ENCODE results near the gene VEZF1.
A peak's percentile ranks its signal among the peaks of the same experiment; 100 is the strongest.
"Not testable (repeated sequence)": the region's sequence is repeated elsewhere in the genome, so short reads cannot be mapped to it uniquely, and the experiment has no call there.

VEZF1 gene

GRCh38 chr17:57976594-57976993 lies 11.5 kb downstream of the VEZF1 start:
- no peak for DNase-seq (ENCODE audit: insufficient read length, low spot score)
- no peak for FAIRE-seq

GRCh38 chr17:57975044-57975443 lies 13.0 kb downstream of the VEZF1 start:
- DNase-seq (ENCODE audit: insufficient read length, low spot score) (no peak), FAIRE-seq (no peak)

DNA sequence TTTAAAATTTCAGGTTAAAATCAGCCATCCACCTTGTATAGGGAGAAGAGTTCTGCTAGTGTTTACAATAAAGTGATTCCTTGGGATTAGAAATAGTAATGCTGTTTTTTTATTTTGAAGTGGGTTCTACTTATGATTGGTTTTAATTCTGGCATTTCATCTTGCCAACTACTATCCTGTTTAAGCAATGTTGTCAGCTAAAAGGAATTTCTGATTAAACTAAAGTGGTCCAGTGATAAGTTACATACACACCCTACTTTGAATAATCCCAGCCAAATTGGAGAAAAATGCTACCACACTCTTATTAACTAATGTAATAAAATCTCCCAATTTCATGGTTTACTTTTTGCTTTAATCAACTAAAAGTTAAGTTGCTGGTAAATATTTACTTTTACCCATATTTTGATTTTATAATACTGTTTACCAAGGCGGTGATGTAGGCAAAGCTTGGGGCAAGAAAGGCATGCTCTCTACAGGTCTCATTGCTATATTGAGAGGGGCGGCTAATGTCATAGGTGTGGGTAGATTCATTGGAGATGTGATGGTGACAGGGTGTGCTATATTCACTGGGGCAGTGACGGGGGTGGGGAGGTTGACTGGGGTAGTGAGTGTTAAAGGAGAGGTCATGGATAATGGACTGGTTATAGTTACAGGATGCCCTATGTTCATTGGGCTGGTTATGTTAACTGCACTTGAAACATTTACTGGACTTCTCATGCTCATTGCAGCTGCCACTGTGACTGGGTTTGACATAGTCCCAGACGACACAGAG lies 13.8 kb downstream of the VEZF1 start:
- not testable (repeated sequence) for DNase-seq (ENCODE audit: insufficient read length, low spot score)
- peak; percentile 13 for FAIRE-seq

DNA sequence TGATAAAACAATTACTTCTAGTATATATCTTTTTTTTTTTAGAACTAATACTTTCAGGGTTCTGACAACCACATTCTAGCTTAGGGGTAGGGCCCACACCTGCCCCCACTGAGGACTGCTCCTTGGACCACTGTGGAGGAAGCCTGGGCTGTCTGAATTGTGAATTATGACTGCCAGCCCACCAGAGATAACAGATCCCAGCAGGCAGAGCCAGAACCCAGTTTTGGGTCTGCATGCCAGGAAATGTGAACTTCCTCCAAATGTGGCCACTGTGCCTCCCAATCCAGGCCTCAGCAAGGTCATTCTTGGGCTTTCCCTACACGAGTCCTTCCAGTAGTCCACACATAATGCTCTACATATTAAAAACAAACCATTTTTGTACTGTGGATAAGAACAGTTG lies 15.9 kb downstream of the VEZF1 start:
- DNase-seq (ENCODE audit: insufficient read length, low spot score) = no peak
- FAIRE-seq = no peak

GRCh38 chr17:57971572-57971971 lies 16.5 kb downstream of the VEZF1 start:
- peak; percentile 51 for FAIRE-seq
- DNase-seq (ENCODE audit: insufficient read length, low spot score) = no peak

- no peak for FAIRE-seq
Observed at GRCh38 chr17:57970710-57971109, 17.3 kb downstream of the VEZF1 start.

GRCh38 chr17:57968456-57968855 lies 19.6 kb downstream of the VEZF1 start:
- DNase-seq (ENCODE audit: insufficient read length, low spot score) (no peak), FAIRE-seq (no peak)

More at GRCh38 chr17:57970710-57971109, 17.3 kb downstream of the VEZF1 start:
- DNase-seq (ENCODE audit: insufficient read length, low spot score) = no peak

DNA sequence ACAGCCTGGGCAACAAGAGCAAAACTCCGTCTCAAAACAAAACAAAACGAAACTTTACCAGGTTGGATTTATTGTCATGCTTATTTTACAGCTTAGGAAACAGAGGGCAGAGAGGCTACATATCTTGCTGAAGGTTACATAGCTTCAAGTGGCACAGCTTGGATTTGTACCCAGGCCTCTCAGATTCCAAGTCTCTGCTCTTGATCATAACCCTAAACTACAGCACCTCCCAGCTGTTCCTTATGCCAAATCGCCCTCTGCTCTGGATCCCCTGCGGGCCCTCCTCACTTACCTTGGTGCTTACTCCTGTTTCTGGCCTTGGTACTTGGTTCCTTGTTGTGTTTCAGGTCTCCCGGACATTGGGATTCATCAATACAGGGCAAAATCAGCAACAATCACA lies 21.2 kb downstream of the VEZF1 start:
- DNase-seq (ENCODE audit: insufficient read length, low spot score) = no peak
- no peak for FAIRE-seq

GRCh38 chr17:57966246-57966645 lies 21.8 kb downstream of the VEZF1 start:
- FAIRE-seq = no peak
- no peak for DNase-seq (ENCODE audit: insufficient read length, low spot score)

DNA sequence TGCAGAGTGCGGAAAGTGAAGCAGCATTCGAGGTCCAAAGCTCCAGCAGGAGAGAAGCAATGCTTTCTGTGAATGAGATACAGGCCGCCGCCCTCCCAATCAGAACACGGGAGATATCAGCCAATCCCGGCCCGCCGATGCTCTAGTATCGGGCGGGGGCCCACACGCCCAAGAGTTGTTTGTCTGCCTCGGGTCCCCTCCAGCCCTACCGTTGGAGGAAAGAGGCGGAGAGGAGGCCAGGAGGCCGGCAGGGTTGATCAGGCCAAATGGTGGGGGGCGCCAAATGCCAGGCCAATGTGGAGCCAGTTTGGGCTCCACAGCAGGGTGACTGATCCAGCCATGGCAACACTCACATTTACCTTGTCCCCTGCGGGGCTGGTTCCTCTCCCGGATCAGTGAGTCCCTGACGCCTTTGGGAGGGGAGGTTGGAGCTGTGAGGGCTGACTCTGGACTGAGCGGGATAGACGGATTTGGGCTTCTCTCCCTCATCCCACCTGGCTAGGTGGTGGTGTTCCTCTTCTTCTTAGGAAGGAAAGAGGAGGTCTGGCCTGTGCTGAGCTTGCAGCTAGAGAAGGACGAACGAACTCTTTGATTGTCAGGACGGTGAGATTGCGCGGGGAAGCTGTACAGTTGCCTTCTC lies 22.4 kb downstream of the VEZF1 start:
- no peak for DNase-seq (ENCODE audit: insufficient read length, low spot score)
- peak; percentile 31 for FAIRE-seq

DNA sequence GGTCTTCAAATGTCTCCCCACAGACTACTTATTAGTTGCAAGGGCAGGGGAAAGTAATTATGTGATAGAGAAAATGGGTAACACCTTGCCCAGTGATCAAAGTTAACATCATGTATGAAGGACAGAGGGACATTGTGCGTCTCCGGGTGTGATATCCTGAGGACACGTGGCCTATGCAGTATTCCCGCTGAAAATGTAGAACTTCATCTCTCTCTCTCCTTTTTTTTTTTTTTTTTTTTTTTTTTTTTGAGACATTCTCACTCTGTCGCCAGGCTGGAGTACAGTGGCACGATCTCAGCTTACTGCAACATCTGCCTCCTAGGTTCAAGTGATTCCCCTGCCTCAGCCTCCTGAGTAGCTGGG lies 24.9 kb downstream of the VEZF1 start:
- FAIRE-seq = no peak
- no peak for DNase-seq (ENCODE audit: insufficient read length, low spot score)

DNA sequence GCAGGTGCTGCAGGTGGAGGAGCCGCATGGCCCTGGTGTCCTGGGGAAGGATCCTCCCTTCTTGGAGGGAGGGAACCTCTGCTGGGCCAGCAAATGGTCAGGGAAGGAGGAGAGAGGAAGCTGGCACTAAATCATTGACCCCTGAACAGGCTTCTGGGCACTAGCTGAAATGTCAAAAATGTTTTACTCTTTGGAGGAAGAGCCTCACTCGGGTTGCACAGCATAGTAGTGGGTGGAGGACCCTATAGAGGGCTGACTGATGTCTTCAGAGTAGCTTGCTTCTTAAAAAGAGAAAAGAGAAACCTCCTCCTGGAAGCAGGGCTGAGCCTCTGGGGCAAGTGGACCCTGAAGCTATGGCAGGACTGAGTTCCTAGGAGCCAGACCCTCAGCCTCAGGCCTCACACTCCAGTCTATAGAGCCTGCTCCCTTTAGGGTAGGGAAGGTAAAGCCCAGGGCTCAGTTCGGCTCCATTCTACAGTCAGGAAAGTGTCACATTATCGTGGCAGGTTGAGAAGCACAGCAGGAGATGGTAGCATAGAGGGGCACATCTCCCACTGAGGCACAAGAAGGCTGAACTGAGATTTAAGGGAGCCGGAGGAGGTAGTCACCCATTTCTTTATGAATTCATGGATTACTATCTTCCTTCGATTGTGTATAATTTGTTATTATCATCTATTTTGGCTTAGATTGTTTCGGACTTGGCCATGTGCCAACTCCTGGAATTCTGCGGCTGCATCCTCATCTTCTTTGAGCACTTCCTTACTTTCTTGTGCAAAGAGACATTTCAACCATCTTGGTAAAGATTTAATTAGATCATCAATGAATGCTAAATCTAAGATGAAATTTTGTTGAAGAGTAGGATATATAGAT lies 25.5 kb downstream of the VEZF1 start:
- no peak for DNase-seq (ENCODE audit: insufficient read length, low spot score)
- no peak for FAIRE-seq

- DNase-seq (ENCODE audit: insufficient read length, low spot score) (no peak), FAIRE-seq (peak; percentile 66)
Observed at GRCh38 chr17:57959929-57960328, 28.1 kb downstream of the VEZF1 start.

- DNase-seq (ENCODE audit: insufficient read length, low spot score); FAIRE-seq: not testable (repeated sequence)
Observed at GRCh38 chr17:57958391-57958790, 29.7 kb downstream of the VEZF1 start.

DNA sequence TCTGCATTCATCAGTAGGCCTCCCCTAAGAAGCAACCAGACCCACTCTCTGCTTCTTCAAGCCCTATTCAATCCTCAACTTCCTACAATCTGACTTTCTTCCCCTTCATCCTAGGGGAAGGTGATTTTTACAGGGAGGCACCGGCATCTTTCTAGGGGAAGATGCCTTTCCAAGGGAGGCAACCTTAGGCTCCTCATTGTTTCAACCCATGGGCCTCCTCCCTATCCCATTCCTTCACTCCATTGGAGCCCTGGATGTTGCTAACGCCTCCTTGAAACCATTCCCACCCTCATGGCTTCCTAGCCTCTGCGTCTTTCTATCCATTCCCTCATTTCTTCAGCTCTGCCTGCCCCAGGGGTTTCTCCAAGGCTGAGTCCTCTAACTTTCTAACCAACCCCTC lies 30.2 kb downstream of the VEZF1 start:
- DNase-seq (ENCODE audit: insufficient read length, low spot score) = no peak
- no peak for FAIRE-seq

DNA sequence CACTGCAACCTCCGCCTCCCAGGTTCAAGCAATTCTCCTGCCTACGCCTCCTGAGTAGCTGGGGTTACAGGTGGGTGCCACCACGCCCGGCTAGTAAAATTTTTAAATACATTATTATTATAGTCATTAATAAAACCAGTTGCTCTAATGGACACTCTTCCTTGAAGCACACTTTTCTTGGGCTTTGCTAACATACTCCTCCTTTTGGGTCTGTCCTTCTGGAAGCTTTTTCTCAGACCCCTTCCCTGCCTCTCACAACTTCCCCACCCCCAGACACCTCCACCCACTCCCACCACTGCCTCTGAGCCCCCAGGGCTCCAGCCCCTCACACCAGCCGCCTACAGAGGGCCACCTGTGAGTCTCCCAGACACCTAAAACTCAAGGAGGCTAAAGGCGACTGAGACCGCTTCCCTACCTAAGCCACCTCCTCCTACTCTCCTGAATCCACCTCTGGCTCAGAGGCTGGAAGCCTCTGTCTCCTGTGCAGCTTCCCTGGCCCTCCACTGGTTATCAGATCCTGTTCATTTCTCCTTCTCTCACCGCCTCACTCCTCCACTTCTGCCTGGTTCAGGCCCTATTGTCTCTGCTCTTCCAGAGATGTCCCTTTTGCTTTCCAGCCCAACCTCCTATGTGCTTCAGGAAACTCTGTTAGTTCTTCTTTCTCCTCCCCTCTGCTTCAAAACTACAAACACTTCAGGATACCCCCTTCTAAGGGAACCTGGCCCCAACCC lies 30.8 kb downstream of the VEZF1 start:
- no peak for FAIRE-seq
- DNase-seq (ENCODE audit: insufficient read length, low spot score) = no peak

- DNase-seq (ENCODE audit: insufficient read length, low spot score) (no peak), FAIRE-seq (peak; percentile 38)
Observed at GRCh38 chr17:57956291-57957119, 31.5 kb downstream of the VEZF1 start.

DNA sequence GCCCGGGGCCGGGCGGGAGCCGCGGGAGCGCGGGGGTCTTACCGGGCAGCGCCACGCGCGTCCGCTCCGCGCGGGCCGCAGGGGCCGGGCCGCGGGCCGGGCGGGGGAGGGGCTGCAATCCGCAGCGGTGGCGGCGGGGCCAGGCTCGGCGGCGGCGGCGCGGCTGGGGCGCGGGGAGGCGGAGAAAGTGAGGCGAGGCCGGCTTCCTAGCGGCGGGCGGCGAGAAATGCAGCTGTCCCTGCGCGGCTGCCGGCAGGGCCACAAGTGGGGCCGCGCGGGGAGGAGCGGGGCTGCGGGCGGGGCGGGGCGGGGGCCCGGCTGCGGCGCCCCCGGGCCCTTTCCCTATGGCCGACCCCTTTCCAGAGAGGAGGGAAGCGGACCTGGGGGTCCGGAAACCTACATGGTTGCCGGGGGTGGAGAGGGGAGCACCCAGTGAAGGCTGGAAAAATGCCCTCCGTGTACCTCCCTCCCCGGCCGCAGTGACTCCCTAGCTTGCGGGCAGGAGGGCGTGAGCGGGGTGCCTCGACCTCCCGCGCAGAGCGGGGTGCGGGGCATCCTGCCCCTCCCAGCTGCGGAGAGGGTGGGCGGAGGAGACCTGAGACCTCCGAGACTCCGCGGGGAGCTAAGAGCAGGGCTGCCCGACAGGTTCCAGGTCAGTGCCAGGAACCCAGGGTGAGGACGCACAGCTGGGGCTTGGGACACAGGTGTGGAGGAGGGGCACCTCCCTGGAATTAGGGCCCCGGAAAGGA lies 32.7 kb downstream of the VEZF1 start, which contains the start of gene CUEDC1:
TSS of gene CUEDC1 (minus strand) at position 230 of the 749 bp plus-strand sequence. CDS start 69,848 bp downstream, outside the sequence.
- FAIRE-seq = peak; percentile 86
- peak; percentile 79 for DNase-seq (ENCODE audit: insufficient read length, low spot score)

All from HTR-8/SVneo (cell line).